Mononuclear cell (primary cell): Measurements from ENCODE around the gene NDRG4. TPM values are rescaled to one million over a fixed set of nuclear protein-coding genes. Genes with fewer than 3 reads are reported as not detected.
"Not testable (repeated sequence)": the region's sequence is repeated elsewhere in the genome, so short reads cannot be mapped to it uniquely, and the experiment has no call there.

ENCODE experiments used
- H3K27me3 ChIP-seq: 2 replicates; pipeline ENCODE4 v1.6.0; 2011; ENCODE audit warnings: low read length, control low read depth; ENCODE audit not compliant: insufficient read depth
- H3K4me1 ChIP-seq: 2 replicates; pipeline ENCODE4 v1.5.1; 2011; ENCODE audit warnings: mild to moderate bottlenecking, low read length, control low read depth; ENCODE audit not compliant: insufficient read depth
- H3K4me3 ChIP-seq: 2 replicates; pipeline ENCODE4 v1.5.1; 2011; ENCODE audit warnings: mild to moderate bottlenecking, low read length, moderate library complexity
- H3K9me3 ChIP-seq: 2 replicates; pipeline ENCODE4 v1.5.1; 2011; ENCODE audit warnings: low read depth, mild to moderate bottlenecking, control low read depth, low read length
- total RNA-seq: library from RNA; depleted of rRNA; stranded (reverse); fragments of >200 nt; gene quantifications from one replicate; pipeline ENCODE4 v1.2.3, GENCODE V29; 2012

NDRG4 gene
- total RNA-seq, 1 donor, result 0.94 TPM

- Histone ChIP-seq H3K4me3 (no peak overlapping the region), H3K4me1 (no peaks in the 10 kb centered on the region), H3K27me3 (no peaks in the 10 kb centered on the region), H3K9me3 (no peaks in the 10 kb centered on the region)
Observed at GRCh38 chr16:58478427-58478826, 21.5 kb upstream of the NDRG4 start.

DNA sequence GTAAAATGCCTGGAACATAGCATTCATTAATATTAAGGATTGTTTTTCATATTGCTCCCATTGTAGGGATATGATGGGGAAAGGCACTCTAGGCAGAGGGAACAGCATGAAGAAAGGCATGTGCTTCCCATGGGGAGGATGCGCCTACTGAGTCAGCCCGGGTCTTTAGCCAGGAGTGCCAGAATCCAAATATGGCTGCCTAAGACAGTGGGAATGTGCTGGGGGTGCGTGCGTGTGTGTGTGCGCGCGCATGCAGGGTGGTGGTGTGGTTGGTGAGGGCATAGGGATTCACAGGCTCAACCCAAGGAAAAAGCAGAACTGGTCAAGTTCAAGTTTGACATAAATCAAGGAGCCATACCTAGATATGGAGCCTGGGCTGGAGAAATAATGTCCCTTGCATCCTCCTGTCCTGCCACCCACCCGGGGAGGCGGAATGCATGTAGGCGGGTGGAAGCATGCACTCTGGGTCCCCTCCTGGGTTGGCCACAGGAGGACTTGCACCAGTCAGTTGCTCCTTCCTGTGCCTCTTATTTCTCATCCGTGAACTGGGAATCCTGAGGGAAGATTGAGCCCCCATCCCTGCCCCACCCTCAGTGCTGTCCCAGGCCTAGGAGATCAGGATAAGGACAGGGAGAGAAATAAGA, 18.6 kb upstream of the NDRG4 start:
- H3K4me1 ChIP-seq, result no peaks in the 10 kb centered on the region
- no peak overlapping the region for H3K4me3 ChIP-seq
- no peaks in the 10 kb centered on the region for H3K27me3 ChIP-seq
- H3K9me3 ChIP-seq, result no peaks in the 10 kb centered on the region

DNA sequence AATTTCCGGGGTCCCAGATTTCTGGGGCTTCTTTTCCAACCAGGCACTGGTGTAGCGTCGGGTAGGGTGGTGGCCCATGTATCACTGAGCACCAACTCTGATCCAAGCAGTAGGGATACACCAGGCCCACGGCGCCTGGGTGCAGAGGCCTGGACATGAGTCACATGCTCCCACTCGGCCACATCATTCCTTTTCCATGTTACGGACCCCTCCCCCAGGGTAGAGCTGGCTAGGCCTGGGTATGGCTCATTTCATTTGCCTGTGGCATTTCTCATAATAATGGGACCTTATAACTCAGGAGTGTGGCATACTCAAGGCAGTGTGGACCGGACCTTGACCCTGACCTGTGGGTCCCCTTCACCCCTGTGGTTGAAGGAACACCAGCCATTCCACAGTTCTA, 18.0 kb upstream of the NDRG4 start:
- Histone ChIP-seq H3K9me3 (no peaks in the 10 kb centered on the region), H3K27me3 (no peaks in the 10 kb centered on the region)

GRCh38 chr16:58485184-58485887, 14.6 kb upstream of the NDRG4 start:
- H3K27me3 ChIP-seq, result no peaks in the 10 kb centered on the region
- no peak overlapping the region for H3K4me3 ChIP-seq
- peaks cover 4% of the 10 kb centered on the region for H3K4me1 ChIP-seq
- no peaks in the 10 kb centered on the region for H3K9me3 ChIP-seq

More for the DNA sequence above, 18.0 kb upstream of the NDRG4 start:
- Histone ChIP-seq H3K4me3 (no peak overlapping the region), H3K4me1 (no peaks in the 10 kb centered on the region)

GRCh38 chr16:58487566-58488351, 12.2 kb upstream of the NDRG4 start:
- peaks cover 4% of the 10 kb centered on the region for H3K4me1 ChIP-seq
- no peaks in the 10 kb centered on the region for H3K9me3 ChIP-seq
- no peak overlapping the region for H3K4me3 ChIP-seq
- no peaks in the 10 kb centered on the region for H3K27me3 ChIP-seq

GRCh38 chr16:58488531-58488930, 11.4 kb upstream of the NDRG4 start:
- peaks cover 4% of the 10 kb centered on the region for H3K4me1 ChIP-seq
- H3K27me3 ChIP-seq, result no peaks in the 10 kb centered on the region
- H3K9me3 ChIP-seq, result no peaks in the 10 kb centered on the region
- H3K4me3 ChIP-seq, result no peak overlapping the region

DNA sequence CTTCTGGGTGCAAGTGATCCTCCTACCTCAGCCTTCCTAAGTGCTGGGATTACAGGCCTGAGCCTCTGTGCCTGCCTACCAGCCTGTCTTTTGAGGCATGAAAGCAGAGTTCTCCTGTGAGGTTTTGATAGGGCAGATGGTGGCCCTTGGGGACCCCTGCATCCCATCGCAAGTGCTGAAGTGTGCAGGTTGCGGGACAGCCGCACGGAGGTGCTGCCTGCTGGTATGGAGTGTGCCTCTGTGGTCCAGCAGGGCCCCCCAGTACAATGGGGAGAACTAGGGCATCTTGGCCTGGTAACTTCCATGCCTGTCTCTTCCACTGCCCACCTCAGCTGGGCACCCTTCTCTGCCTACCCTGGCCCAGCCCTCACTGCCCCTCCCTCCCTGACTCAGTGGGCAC, 9.9 kb upstream of the NDRG4 start:
- H3K4me3 ChIP-seq, result no peak overlapping the region
- H3K27me3 ChIP-seq, result no peaks in the 10 kb centered on the region
- peaks cover 4% of the 10 kb centered on the region for H3K4me1 ChIP-seq
- H3K9me3 ChIP-seq, result no peaks in the 10 kb centered on the region

- H3K9me3 ChIP-seq, H3K4me1 ChIP-seq, H3K4me3 ChIP-seq, H3K27me3 ChIP-seq: not testable (repeated sequence)
Observed at GRCh38 chr16:58490539-58490938, 9.4 kb upstream of the NDRG4 start.

GRCh38 chr16:58492066-58492465, 7.9 kb upstream of the NDRG4 start:
- no peaks in the 10 kb centered on the region for H3K27me3 ChIP-seq
- H3K9me3 ChIP-seq, result no peaks in the 10 kb centered on the region
- H3K4me1 ChIP-seq, result peaks cover 4% of the 10 kb centered on the region
- H3K4me3 ChIP-seq, result no peak overlapping the region

- no peaks in the 10 kb centered on the region for H3K9me3 ChIP-seq
- no peak overlapping the region for H3K4me3 ChIP-seq
- H3K27me3 ChIP-seq, result no peaks in the 10 kb centered on the region
- no peaks in the 10 kb centered on the region for H3K4me1 ChIP-seq
Observed at GRCh38 chr16:58492735-58493134, 7.2 kb upstream of the NDRG4 start.

DNA sequence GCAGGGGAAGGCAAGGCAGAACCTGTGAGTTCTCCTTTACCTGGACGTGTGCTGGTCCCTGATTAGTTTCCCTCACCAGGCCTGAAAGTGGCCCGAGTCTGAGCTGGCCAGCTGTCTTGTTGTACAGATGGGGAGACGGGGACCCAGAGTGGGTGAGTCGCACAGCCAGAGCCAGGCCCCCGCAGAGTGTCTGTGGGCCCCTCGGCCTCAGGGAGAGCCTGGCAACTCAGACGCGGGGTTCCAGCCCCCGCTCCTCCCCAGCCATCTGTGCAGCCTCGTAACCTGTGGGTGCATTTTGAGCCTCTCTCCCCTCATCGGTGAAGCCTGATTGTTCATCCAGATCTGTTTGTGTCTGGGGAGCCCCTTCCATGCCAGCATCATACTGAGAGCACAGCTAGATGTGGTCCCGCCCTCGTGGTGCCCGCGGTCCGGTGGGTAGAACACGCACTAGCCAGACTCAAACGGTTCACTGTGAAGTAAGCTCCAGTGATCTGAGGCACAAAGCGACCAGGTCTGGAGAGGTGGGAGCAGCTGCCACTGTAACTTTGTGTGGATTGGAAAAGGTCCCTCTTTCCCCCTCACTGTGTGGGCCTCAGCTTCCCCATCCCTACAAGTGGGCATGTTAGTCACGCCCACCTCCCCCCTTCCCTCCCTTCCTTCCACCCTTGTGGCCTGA, 6.0 kb upstream of the NDRG4 start:
- Histone ChIP-seq H3K27me3 (no peaks in the 10 kb centered on the region), H3K4me1 (no peaks in the 10 kb centered on the region), H3K9me3 (no peaks in the 10 kb centered on the region), H3K4me3 (no peak overlapping the region)

- no peaks in the 10 kb centered on the region for H3K4me1 ChIP-seq
- H3K9me3 ChIP-seq, result no peaks in the 10 kb centered on the region
- H3K27me3 ChIP-seq, result no peaks in the 10 kb centered on the region
- H3K4me3 ChIP-seq, result no peak overlapping the region
Observed at GRCh38 chr16:58494981-58495520, 4.9 kb upstream of the NDRG4 start.

DNA sequence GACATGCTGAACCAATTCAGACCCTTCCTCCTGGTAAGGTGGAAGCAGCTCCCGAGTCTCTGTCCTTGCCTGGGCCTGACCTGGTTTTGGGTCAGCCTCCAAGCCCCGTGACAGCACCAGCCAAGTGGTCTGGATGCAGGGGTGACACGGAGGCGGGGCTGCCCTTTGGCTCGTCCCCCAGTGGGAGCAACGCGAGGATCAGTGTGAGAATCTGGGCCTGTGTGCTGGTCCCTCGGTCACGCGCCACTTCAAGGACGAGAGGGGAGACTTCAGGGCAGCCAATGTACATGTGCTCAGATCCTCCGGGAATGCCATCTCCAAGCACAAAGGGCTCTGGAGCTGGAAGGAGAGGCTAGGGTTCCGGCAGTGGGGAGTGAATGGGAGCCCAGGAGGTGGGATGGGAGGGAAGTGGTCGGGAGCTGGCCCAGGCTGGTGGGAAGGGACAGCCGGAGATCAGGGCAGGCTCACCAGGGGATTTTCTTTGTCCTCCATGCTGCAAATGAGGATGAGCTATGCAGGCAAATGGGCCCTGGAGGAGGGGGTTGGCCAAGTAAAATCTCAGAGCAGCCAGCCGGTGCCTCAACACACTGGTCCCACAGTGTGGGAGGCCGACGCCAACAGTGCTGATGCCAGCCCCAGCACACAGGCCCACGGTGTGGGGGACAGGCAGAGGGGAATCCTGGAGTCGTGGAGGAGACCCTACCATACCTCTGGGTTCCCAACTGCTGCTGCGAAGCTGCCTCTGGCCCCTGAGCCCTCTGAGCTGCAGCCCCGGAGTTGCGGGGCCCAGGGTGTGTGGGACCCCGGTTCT, 4.2 kb upstream of the NDRG4 start:
- H3K27me3 ChIP-seq, result peaks cover 2% of the 10 kb centered on the region
- H3K4me3 ChIP-seq, result no peak overlapping the region
- peaks cover 3% of the 10 kb centered on the region for H3K4me1 ChIP-seq
- H3K9me3 ChIP-seq, result no peaks in the 10 kb centered on the region

DNA sequence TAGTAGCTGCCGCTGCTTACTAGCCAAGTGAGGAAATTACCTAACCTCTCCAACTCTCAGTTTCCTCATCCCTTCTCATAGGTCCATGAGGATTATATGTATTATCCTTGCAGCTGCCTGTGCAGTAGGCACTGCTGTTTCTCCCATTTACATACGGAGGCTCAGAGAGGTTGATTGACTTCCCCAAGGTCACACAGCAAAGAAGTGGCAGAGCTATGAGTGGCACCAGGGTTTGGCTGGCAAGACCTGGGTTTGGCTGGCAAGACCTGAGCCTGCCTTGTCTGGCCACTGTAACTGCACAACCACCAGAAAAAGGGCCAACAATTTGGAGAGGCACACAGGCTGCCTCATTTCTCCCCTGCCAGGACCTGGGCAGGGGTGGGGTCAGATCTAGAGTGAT, 2.5 kb upstream of the NDRG4 start:
- Histone ChIP-seq H3K27me3 (peaks cover 11% of the 10 kb centered on the region), H3K4me1 (peaks cover 17% of the 10 kb centered on the region), H3K9me3 (no peaks in the 10 kb centered on the region), H3K4me3 (no peak overlapping the region)
